ENCODE measurements around the gene PRDM16. TPM values are rescaled to one million over a fixed set of nuclear protein-coding genes. Genes with fewer than 3 reads are reported as not detected.

The PRDM16 gene
- total and polyA plus RNA-seq, 2 experiments from 2014 or later, result 0.14 to 0.16 TPM

GRCh38 chr1:3195966-3196515 lies 127.0 kb downstream of the PRDM16 start (continued):
- no peak for TF ChIP-seq ZNF462 (CRISPR knock-in tag; IDR thresholded peaks at IDR 0.05)
- TF ChIP-seq NANOG (IDR thresholded peaks at IDR 0.05; ENCODE audit: borderline replicate concordance), result no peak
- TF ChIP-seq CREB1 (CRISPR knock-in tag; IDR thresholded peaks at IDR 0.05; ENCODE audit: low read depth), result no peak

- Histone ChIP-seq H3F3A (replicated peaks; ENCODE audit: low read depth) (no peaks in the 10 kb centered on the region), H3K4me2 (no peak overlapping the region), H3K79me2 (replicated peaks; ENCODE audit: insufficient read depth) (no peaks in the 10 kb centered on the region), H3K4me3 (no peak overlapping the region), H3K27me3 (ENCODE audit: insufficient read depth) (no peaks in the 10 kb centered on the region), H4K20me1 (replicated peaks; ENCODE audit: insufficient read depth) (no peaks in the 10 kb centered on the region), H3K9me2 (ENCODE audit: insufficient read depth) (no peaks in the 10 kb centered on the region), H3K27ac (ENCODE audit: low read depth) (no peak overlapping the region), H3K4me1 (ENCODE audit: insufficient read depth) (no peaks in the 10 kb centered on the region), H2AFZ (no peak overlapping the region), H3K36me3 (ENCODE audit: insufficient read depth) (no peaks in the 10 kb centered on the region)
- H3K27me3 Mint-ChIP-seq (ENCODE audit: insufficient read depth, low read depth, poor library complexity), result peaks cover 2% of the 10 kb centered on the region
- DNase-seq (ENCODE audit: low spot score), result no peak
- H3K27ac Mint-ChIP-seq, result no peak overlapping the region
- ATAC-seq, result no peak
- no peaks in the 10 kb centered on the region for H3K9me3 Mint-ChIP-seq
- H3K36me3 Mint-ChIP-seq (ENCODE audit: low read depth), result no peaks in the 10 kb centered on the region
- no peak overlapping the region for H3K4me3 Mint-ChIP-seq
- H3K4me1 Mint-ChIP-seq, result no peaks in the 10 kb centered on the region
- TF ChIP-seq REST (IDR thresholded peaks at IDR 0.05; ENCODE audit: unreplicated experiment), result no peak
- no peak for TF ChIP-seq POLR2AphosphoS5 (IDR thresholded peaks at IDR 0.05; ENCODE audit: low read depth)
- TF ChIP-seq EZH2 (IDR thresholded peaks at IDR 0.05; ENCODE audit: low read depth, unreplicated experiment), result no peak
- TF ChIP-seq ZNF114 (CRISPR knock-in tag; IDR thresholded peaks at IDR 0.05), result no peak
- no peak for TF ChIP-seq STAT1 (IDR thresholded peaks at IDR 0.05; ENCODE audit: unreplicated experiment)
- TF ChIP-seq ETS1 (IDR thresholded peaks at IDR 0.05), result no peak
- TF ChIP-seq NANOG (IDR thresholded peaks at IDR 0.05; ENCODE audit: borderline replicate concordance), result no peak
- TF ChIP-seq JUNB (IDR thresholded peaks at IDR 0.05; ENCODE audit: unreplicated experiment), result no peak
- TF ChIP-seq ZNF331 (CRISPR knock-in tag; IDR thresholded peaks at IDR 0.05; ENCODE audit: low read depth), result no peak
These were observed 127.7 kb downstream of the PRDM16 start for GRCh38 chr1:3196577-3197245.

Measured in GM23338 (cell line).